HEK293 (cell line): Measurements from ENCODE around the gene RNF175.
"Not testable (repeated sequence)": the region's sequence is repeated elsewhere in the genome, so short reads cannot be mapped to it uniquely, and the experiment has no call there.

Experiments used
- CTCF ChIA-PET: fragments of 350-600 bp; formaldehyde crosslinking; extraction: SDS; loops from one replicate; lab custom pipeline; 2021; ENCODE audit warnings: antibody characterized with exemption; lab: Yijun Ruan, JAX
- POLR2A ChIA-PET: fragments of 300-600 bp; formaldehyde crosslinking; extraction: SDS; loops from one replicate; lab custom pipeline; 2020; ENCODE audit warnings: antibody characterized with exemption, inconsistent platforms; lab: Yijun Ruan, JAX
- H3K27ac ChIP-seq: fragments of 200-500 bp; sonication (Bioruptor generic); 2 replicates; pipeline ENCODE4 v1.5.1; 2014; ENCODE audit warnings: low read depth, low read length, control low read depth, inconsistent platforms; ENCODE audit errors: extremely low read depth
- H3K36me3 ChIP-seq, 2 experiments: fragments of 200-500 bp in 1 of 2; sonication (Bioruptor generic) in 1 of 2; 1 replicate in 1 of 2; 2 replicates in 1 of 2; pipeline ENCODE4 v1.5.1; 2014 to 2017; ENCODE audit warnings: inconsistent platforms in 2 of 2, low read length in 2 of 2; ENCODE audit not compliant: control insufficient read depth in 2 of 2, insufficient read depth in 1 of 2
- H3K4me1 ChIP-seq: fragments of 200-500 bp; sonication (Bioruptor generic); 2 replicates; pipeline ENCODE4 v1.5.1; 2014; ENCODE audit warnings: mild to moderate bottlenecking, low read length, inconsistent platforms; ENCODE audit not compliant: control insufficient read depth, insufficient read depth
- H3K4me3 ChIP-seq: 2 replicates; pipeline ENCODE4 v1.5.1; 2011; ENCODE audit warnings: low read depth, mild to moderate bottlenecking, control low read depth, low read length, moderate library complexity
- H3K9me3 ChIP-seq: fragments of 200-500 bp; sonication (Bioruptor generic); 2 replicates; pipeline ENCODE4 v1.5.1; 2014; ENCODE audit warnings: low read depth, low read length, inconsistent platforms; ENCODE audit not compliant: control insufficient read depth, insufficient read depth
- KLF8 ChIP-seq: fragments of 450-650 bp; formaldehyde crosslinking; IDR thresholded peaks from 2 replicates; pipeline ENCODE4 v1.5.1; 2016; ENCODE audit warnings: missing biosample characterization, missing genetic modification characterization
- REPIN1 ChIP-seq: fragments of 450-650 bp; formaldehyde crosslinking; IDR thresholded peaks from 2 replicates; pipeline ENCODE4 v1.5.1; 2017; ENCODE audit warnings: missing biosample characterization, missing genetic modification characterization, low read depth
- SP2 ChIP-seq: fragments of 450-650 bp; formaldehyde crosslinking; IDR thresholded peaks from 2 replicates; pipeline ENCODE4 v1.5.1; 2016; ENCODE audit warnings: missing biosample characterization, missing genetic modification characterization
- TCF7L2 ChIP-seq: IDR thresholded peaks from 2 replicates; pipeline ENCODE4 v1.6.1; 2011; ENCODE audit warnings: low read depth, mild to moderate bottlenecking, inconsistent platforms, low read length, moderate library complexity, borderline replicate concordance
- ZBTB1 ChIP-seq: fragments of 450-650 bp; formaldehyde crosslinking; IDR thresholded peaks from 2 replicates; pipeline ENCODE4 v1.5.1; 2016; ENCODE audit warnings: missing biosample characterization, missing genetic modification characterization
- ZBTB48 ChIP-seq: fragments of 450-650 bp; formaldehyde crosslinking; IDR thresholded peaks from 2 replicates; pipeline ENCODE4 v1.5.1; 2016; ENCODE audit warnings: missing biosample characterization, missing genetic modification characterization
- ZFP3 ChIP-seq: fragments of 450-650 bp; formaldehyde crosslinking; IDR thresholded peaks from 2 replicates; pipeline ENCODE4 v1.5.1; 2016; ENCODE audit warnings: low read depth, missing biosample characterization, missing genetic modification characterization
- ZNF175 ChIP-seq: fragments of 450-650 bp; formaldehyde crosslinking; IDR thresholded peaks from 2 replicates; pipeline ENCODE4 v1.5.1; 2016; ENCODE audit warnings: missing biosample characterization, missing genetic modification characterization
- ZNF184 ChIP-seq: fragments of 450-650 bp; IDR thresholded peaks from 2 replicates; pipeline ENCODE4 v1.5.1; 2018; ENCODE audit warnings: missing biosample characterization, mild to moderate bottlenecking, missing genetic modification characterization
- ZNF221 ChIP-seq: fragments of 450-650 bp; formaldehyde crosslinking; IDR thresholded peaks from 2 replicates; pipeline ENCODE4 v1.5.1; 2017; ENCODE audit warnings: missing biosample characterization, missing genetic modification characterization, borderline replicate concordance
- ZNF266 ChIP-seq: fragments of 450-650 bp; formaldehyde crosslinking; IDR thresholded peaks from 2 replicates; pipeline ENCODE4 v1.5.1; 2016; ENCODE audit warnings: missing biosample characterization, missing genetic modification characterization, low read depth
- ZNF302 ChIP-seq: fragments of 450-650 bp; formaldehyde crosslinking; IDR thresholded peaks from 2 replicates; pipeline ENCODE4 v1.5.1; 2016; ENCODE audit warnings: missing biosample characterization, missing genetic modification characterization, low read depth
- ZNF341 ChIP-seq: fragments of 450-650 bp; formaldehyde crosslinking; IDR thresholded peaks from 2 replicates; pipeline ENCODE4; 2016; ENCODE audit warnings: low read depth, missing biosample characterization, missing genetic modification characterization
- ZNF561 ChIP-seq: fragments of 450-650 bp; IDR thresholded peaks from 2 replicates; pipeline ENCODE4 v1.5.1; 2018; ENCODE audit warnings: missing biosample characterization, missing genetic modification characterization, borderline replicate concordance
- ZNF585B ChIP-seq: fragments of 450-650 bp; formaldehyde crosslinking; IDR thresholded peaks from 2 replicates; pipeline ENCODE4 v1.5.1; 2016; ENCODE audit warnings: missing biosample characterization, missing genetic modification characterization
- ZNF837 ChIP-seq: fragments of 450-650 bp; formaldehyde crosslinking; IDR thresholded peaks from 2 replicates; pipeline ENCODE4 v1.5.1; 2016; ENCODE audit warnings: missing biosample characterization, missing genetic modification characterization
- TF ChIP-seq, protein P1 (sequence below): fragments of 450-650 bp; formaldehyde crosslinking; conservative IDR thresholded peaks from 2 replicates; pipeline ENCODE4 v1.5.1; 2016; ENCODE audit warnings: low read depth, missing biosample characterization, missing genetic modification characterization
- TF ChIP-seq, protein P2 (sequence below): fragments of 450-650 bp; formaldehyde crosslinking; IDR thresholded peaks from 2 replicates; pipeline ENCODE4 v1.5.1; 2016; ENCODE audit warnings: missing biosample characterization, missing genetic modification characterization
- TF ChIP-seq, protein P3 (sequence below): fragments of 450-650 bp; formaldehyde crosslinking; IDR thresholded peaks from 2 replicates; pipeline ENCODE4 v1.5.1; 2016; ENCODE audit warnings: missing biosample characterization, missing genetic modification characterization
- TF ChIP-seq, protein P4 (sequence below): fragments of 450-650 bp; formaldehyde crosslinking; IDR thresholded peaks from 2 replicates; pipeline ENCODE4 v1.5.1; 2016; ENCODE audit warnings: missing biosample characterization, missing genetic modification characterization

The RNF175 gene

DNA sequence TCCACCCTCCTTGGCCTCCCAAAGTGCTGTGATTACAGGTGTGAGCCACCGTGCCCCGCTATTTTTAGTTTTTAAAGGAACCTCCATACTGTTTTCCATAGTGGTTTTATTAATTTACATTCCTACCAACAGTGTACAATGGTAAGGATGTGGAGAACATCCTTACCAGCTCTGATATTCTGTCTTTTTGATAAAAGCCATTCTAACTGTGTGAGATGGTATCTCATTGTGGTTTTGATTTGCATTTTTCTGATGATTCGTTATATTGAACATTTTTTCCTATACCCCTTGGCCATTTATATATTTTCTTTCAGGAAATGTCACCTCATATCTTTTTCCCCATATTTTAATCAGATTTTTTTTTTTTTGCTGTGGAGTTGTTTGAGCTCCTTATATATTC is 90.0 kb downstream of the RNF175 start:
- no peak overlapping the region for H3K27ac ChIP-seq

DNA sequence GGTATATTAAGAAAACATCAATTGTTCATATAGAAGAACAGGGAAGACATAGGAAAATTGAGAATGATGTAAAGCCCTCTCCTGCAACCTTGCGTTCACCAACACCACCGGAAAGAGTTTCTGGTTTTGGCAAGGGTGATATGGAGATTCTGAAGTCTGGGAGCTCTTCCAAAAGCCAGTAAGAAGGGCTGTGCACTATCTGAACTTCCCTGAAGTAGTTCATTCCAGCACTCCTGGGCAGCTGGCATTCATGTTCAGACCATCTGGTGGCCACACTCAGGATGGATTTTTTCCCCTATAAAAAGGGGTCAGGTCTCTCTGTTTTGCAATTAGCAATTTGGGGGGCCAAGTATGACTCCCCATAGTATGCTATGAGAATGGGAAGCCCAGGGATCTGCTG is 91.2 kb downstream of the RNF175 start:
- no peaks in the 10 kb centered on the region for H3K9me3 ChIP-seq
- POLR2A ChIA-PET = no interaction called here
- no peak overlapping the region for H3K27ac ChIP-seq
- TF ChIP-seq ZNF221 = no peak
- no peak for TF ChIP-seq ZBTB48
- TF ChIP-seq, protein P1, sequence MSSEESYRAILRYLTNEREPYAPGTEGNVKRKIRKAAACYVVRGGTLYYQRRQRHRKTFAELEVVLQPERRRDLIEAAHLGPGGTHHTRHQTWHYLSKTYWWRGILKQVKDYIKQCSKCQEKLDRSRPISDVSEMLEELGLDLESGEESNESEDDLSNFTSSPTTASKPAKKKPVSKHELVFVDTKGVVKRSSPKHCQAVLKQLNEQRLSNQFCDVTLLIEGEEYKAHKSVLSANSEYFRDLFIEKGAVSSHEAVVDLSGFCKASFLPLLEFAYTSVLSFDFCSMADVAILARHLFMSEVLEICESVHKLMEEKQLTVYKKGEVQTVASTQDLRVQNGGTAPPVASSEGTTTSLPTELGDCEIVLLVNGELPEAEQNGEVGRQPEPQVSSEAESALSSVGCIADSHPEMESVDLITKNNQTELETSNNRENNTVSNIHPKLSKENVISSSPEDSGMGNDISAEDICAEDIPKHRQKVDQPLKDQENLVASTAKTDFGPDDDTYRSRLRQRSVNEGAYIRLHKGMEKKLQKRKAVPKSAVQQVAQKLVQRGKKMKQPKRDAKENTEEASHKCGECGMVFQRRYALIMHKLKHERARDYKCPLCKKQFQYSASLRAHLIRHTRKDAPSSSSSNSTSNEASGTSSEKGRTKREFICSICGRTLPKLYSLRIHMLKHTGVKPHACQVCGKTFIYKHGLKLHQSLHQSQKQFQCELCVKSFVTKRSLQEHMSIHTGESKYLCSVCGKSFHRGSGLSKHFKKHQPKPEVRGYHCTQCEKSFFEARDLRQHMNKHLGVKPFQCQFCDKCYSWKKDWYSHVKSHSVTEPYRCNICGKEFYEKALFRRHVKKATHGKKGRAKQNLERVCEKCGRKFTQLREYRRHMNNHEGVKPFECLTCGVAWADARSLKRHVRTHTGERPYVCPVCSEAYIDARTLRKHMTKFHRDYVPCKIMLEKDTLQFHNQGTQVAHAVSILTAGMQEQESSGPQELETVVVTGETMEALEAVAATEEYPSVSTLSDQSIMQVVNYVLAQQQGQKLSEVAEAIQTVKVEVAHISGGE (tag by site-specific recombination) = no peak
- TF ChIP-seq ZNF184 (tag by site-specific recombination) = no peak
- TF ChIP-seq, protein P2, sequence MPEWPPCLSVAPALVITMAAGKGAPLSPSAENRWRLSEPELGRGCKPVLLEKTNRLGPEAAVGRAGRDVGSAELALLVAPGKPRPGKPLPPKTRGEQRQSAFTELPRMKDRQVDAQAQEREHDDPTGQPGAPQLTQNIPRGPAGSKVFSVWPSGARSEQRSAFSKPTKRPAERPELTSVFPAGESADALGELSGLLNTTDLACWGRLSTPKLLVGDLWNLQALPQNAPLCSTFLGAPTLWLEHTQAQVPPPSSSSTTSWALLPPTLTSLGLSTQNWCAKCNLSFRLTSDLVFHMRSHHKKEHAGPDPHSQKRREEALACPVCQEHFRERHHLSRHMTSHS (tag by site-specific recombination) = no peak
- H3K4me3 ChIP-seq = no peak overlapping the region
- H3K4me1 ChIP-seq = no peaks in the 10 kb centered on the region
- CTCF ChIA-PET = no interaction called here
- no peaks in the 10 kb centered on the region for H3K36me3 ChIP-seq

More for the DNA sequence above, 90.0 kb downstream of the RNF175 start:
- Histone ChIP-seq H3K4me3 (no peak overlapping the region), H3K36me3 (no peaks in the 10 kb centered on the region), H3K9me3 (no peaks in the 10 kb centered on the region), H3K4me1 (no peaks in the 10 kb centered on the region)
- ChIA-PET CTCF (interaction anchor here (0.6 to 1.1 kb wide), 3 partner anchors 13 to 118 kb away, joined by 3 to 4 read pairs (median 3); no protein-coding TSS in a partner anchor), POLR2A (no interaction called here)
- TF ChIP-seq ZNF837 (tag by site-specific recombination) (no peak), ZNF302 (no peak), SP2 (tag by site-specific recombination) (no peak), TCF7L2 (no peak), ZBTB1 (no peak), ZNF585B (tag by site-specific recombination) (no peak), ZNF175 (no peak), KLF8 (tag by site-specific recombination) (no peak), ZNF561 (tag by site-specific recombination) (no peak)
- TF ChIP-seq, protein P3, sequence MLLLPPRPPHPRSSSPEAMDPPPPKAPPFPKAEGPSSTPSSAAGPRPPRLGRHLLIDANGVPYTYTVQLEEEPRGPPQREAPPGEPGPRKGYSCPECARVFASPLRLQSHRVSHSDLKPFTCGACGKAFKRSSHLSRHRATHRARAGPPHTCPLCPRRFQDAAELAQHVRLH (tag by site-specific recombination) = no peak

DNA sequence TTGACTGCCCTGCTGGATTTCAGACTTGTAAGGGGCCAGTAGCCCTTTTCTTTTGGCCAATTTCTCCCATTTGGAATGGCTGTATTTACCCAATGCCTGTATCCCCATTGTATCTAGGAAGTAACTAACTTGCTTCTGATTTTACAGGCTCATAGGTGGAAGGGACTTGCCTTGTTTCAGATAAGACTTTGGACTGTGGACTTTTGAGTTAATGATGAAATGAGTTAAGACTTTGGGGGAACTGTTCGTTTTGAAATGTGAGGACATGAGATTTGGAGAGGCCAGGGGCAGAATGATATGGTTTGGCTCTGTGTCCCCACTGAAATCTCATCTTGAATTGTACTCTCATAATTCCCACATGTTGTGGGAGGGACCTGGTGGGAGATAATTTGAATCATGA is 93.3 kb downstream of the RNF175 start:
- H3K27ac ChIP-seq, H3K36me3 ChIP-seq, POLR2A ChIA-PET, H3K4me1 ChIP-seq, H3K9me3 ChIP-seq, CTCF ChIA-PET, H3K4me3 ChIP-seq: not testable (repeated sequence)

DNA sequence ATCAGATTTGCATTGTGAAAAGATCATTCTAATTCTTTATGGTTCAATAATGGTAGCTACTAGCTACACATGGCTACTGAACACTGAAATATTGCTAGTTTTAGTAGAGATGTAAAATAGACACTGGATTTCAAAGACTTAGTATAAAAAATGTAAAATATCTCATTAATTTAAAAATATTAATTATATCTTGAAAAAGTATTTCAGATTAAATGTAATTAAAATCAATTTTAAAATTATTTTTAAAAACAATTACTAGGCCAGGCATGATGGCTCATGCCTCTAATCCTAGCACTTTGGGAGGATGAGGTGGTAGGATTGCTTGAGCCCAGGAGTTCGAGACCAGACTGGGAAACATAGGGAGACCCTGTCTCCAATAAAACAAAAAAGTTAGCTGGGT is 96.2 kb downstream of the RNF175 start:
- no peak overlapping the region for H3K4me3 ChIP-seq
- H3K4me1 ChIP-seq = no peaks in the 10 kb centered on the region
- POLR2A ChIA-PET = no interaction called here
- CTCF ChIA-PET = no interaction called here
- no peak overlapping the region for H3K27ac ChIP-seq
- H3K36me3 ChIP-seq = no peaks in the 10 kb centered on the region
- TF ChIP-seq TCF7L2 (no peak), ZNF266 (tag by site-specific recombination) (no peak), ZNF837 (tag by site-specific recombination) (no peak), ZNF341 (tag by site-specific recombination) (no peak), ZFP3 (tag by site-specific recombination) (no peak), REPIN1 (tag by site-specific recombination) (no peak), ZNF221 (no peak)
- TF ChIP-seq, protein P2 (tag by site-specific recombination) = no peak
- TF ChIP-seq, protein P4, sequence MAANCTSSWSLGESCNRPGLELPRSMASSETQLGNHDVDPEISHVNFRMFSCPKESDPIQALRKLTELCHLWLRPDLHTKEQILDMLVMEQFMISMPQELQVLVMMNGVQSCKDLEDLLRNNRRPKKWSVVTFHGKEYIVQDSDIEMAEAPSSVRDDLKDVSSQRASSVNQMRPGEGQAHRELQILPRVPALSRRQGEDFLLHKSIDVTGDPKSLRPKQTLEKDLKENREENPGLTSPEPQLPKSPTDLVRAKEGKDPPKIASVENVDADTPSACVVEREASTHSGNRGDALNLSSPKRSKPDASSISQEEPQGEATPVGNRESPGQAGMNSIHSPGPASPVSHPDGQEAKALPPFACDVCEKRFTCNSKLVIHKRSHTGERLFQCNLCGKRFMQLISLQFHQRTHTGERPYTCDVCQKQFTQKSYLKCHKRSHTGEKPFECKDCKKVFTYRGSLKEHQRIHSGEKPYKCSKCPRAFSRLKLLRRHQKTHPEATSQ (tag by site-specific recombination) = no peak
- H3K9me3 ChIP-seq = no peaks in the 10 kb centered on the region
